ENCODE measurements around the gene NCOA5. TPM values are rescaled to one million over a fixed set of nuclear protein-coding genes. Genes with fewer than 3 reads are reported as not detected.

NCOA5 gene
- total RNA-seq, 1 donor from 2014 or later, result 58.7 TPM

- no peak overlapping the region for H3K27ac Mint-ChIP-seq
- TF ChIP-seq CTCF (IDR thresholded peaks at IDR 0.05; ENCODE audit: unreplicated experiment), result peak; percentile 49
- H3K36me3 Mint-ChIP-seq (ENCODE audit: insufficient read depth), result peaks cover 32% of the 10 kb centered on the region
- peaks cover 61% of the 10 kb centered on the region for H3K27me3 Mint-ChIP-seq
- H3K4me1 Mint-ChIP-seq (ENCODE audit: low read depth), result peaks cover 1% of the 10 kb centered on the region
- peak; percentile 21 for DNase-seq (ENCODE audit: low spot score, unreplicated experiment)
- H3K4me3 Mint-ChIP-seq (ENCODE audit: low read depth), result peak overlapping the region; percentile 14
- H3K9me3 Mint-ChIP-seq (ENCODE audit: low read depth), result no peaks in the 10 kb centered on the region
Measured at GRCh38 chr20:46057856-46058598, 31.7 kb downstream of the NCOA5 start.

DNA sequence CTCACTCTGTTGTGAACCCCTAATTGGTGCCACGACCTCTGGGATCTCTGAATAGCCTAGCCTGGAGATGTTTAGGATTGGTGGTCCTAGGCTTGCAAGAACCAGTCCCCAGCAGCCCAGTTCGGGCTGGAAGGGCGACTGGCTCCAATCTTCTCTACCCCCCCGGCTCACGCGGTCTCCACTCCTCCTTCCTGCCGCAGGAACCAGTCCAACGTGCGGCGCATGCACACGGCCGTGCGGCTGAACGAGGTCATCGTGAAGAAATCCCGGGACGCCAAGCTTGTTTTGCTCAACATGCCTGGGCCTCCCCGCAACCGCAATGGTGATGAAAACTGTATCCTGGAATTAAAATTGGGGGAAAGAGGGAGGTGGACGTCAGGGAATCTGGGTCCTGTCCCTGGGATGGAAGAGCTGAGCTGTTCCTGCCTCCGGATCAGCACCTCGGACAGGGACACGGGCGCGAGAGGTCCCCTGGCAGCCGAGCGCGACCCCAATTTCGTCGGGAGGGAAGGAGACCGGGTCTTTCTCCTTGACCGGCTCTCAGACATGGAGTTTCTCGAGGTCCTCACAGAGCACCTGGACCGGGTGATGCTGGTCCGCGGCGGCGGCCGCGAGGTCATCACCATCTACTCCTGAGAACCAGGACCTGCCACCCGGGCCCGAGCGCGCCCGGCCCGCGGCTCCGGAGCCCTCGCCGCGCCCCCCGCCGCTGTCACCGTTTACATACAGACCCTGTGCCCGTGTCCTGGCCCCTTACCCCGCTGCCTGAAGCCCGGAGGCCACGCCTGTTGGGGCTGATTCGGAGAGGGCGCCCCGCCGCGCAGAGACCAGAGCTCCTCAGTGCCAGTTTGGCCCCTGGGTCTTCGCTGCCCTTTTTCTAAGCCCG, 32.5 kb downstream of the NCOA5 start:
- Mint-ChIP-seq H3K27me3 (peaks cover 69% of the 10 kb centered on the region), H3K27ac (no peak overlapping the region), H3K9me3 (ENCODE audit: low read depth) (no peaks in the 10 kb centered on the region), H3K4me1 (ENCODE audit: low read depth) (peaks cover 1% of the 10 kb centered on the region), H3K36me3 (ENCODE audit: insufficient read depth) (peaks cover 27% of the 10 kb centered on the region), H3K4me3 (ENCODE audit: low read depth) (no peak overlapping the region)
- DNase-seq (ENCODE audit: low spot score, unreplicated experiment), result peak; percentile 71
- TF ChIP-seq CTCF (IDR thresholded peaks at IDR 0.05; ENCODE audit: unreplicated experiment), result no peak

- H3K27ac Mint-ChIP-seq, result no peak overlapping the region
- no peak overlapping the region for H3K4me3 Mint-ChIP-seq (ENCODE audit: low read depth)
- peaks cover 72% of the 10 kb centered on the region for H3K27me3 Mint-ChIP-seq
- DNase-seq (ENCODE audit: low spot score, unreplicated experiment), result no peak
- no peaks in the 10 kb centered on the region for H3K9me3 Mint-ChIP-seq (ENCODE audit: low read depth)
- H3K36me3 Mint-ChIP-seq (ENCODE audit: insufficient read depth), result peaks cover 19% of the 10 kb centered on the region
- H3K4me1 Mint-ChIP-seq (ENCODE audit: low read depth), result peaks cover 1% of the 10 kb centered on the region
- no peak for TF ChIP-seq CTCF (IDR thresholded peaks at IDR 0.05; ENCODE audit: unreplicated experiment)
Measured at GRCh38 chr20:46056027-46056833, 33.5 kb downstream of the NCOA5 start.

DNA sequence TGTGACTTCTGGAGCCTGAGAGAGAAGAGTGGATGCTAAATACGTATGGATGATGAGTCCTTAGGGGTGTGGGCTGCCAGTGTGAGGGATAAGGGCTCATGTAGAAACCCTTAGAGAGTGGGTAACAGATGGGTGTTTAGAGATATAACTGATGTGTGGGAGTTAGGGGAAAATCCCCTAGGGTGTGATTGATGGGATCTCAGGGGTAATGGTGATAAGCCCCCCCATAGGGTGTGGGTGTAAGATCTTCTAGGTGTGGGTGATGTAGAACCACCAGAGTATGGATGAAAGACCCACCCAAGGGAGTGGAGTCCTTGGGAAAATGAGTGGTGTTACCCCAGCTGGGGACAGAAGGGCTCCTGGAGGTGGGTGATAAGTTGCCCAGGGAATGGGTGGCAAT, 34.5 kb downstream of the NCOA5 start:
- no peak for TF ChIP-seq CTCF (IDR thresholded peaks at IDR 0.05; ENCODE audit: unreplicated experiment)
- Mint-ChIP-seq H3K4me3 (ENCODE audit: low read depth) (no peak overlapping the region), H3K36me3 (ENCODE audit: insufficient read depth) (peaks cover 12% of the 10 kb centered on the region), H3K9me3 (ENCODE audit: low read depth) (no peaks in the 10 kb centered on the region), H3K4me1 (ENCODE audit: low read depth) (peaks cover 1% of the 10 kb centered on the region), H3K27ac (no peak overlapping the region), H3K27me3 (peaks cover 78% of the 10 kb centered on the region)
- no peak for DNase-seq (ENCODE audit: low spot score, unreplicated experiment)

DNA sequence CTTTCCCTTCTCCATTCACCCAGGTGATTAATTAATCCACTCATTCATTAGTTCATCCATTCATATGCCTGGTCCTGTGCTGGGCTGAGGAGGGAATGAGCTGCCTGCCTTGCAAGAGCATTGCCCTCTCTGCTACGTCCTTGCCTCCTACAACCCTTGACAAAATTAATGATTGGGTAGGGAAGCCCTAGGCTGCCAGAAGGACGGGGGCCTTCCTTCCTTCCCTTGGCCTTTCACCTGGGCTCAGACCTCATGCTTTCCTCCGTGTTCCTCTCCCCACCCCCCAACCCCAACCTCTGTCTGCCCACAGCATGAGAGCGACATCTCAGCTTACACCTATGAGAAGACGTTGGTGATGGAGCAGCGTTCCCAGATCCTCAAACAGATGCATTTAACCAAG, 35.2 kb downstream of the NCOA5 start:
- H3K4me1 Mint-ChIP-seq (ENCODE audit: low read depth), result peaks cover 1% of the 10 kb centered on the region
- H3K27ac Mint-ChIP-seq, result no peak overlapping the region
- no peak for DNase-seq (ENCODE audit: low spot score, unreplicated experiment)
- H3K4me3 Mint-ChIP-seq (ENCODE audit: low read depth), result no peak overlapping the region
- no peaks in the 10 kb centered on the region for H3K9me3 Mint-ChIP-seq (ENCODE audit: low read depth)
- peaks cover 73% of the 10 kb centered on the region for H3K27me3 Mint-ChIP-seq
- TF ChIP-seq CTCF (IDR thresholded peaks at IDR 0.05; ENCODE audit: unreplicated experiment), result no peak
- H3K36me3 Mint-ChIP-seq (ENCODE audit: insufficient read depth), result peaks cover 7% of the 10 kb centered on the region

All from progenitor cell of endocrine pancreas (in vitro differentiated cells).